ENCODE data around the gene PHYHD1. TPM values are rescaled to one million over a fixed set of nuclear protein-coding genes. Genes with fewer than 3 reads are reported as not detected.

The PHYHD1 gene
- total and polyA plus RNA-seq, 5 experiments from 2014 or later = 2.6 to 8.2 (median 6.9) TPM

Other genes with a start within 250 kb of the PHYHD1 start
- 100 to 1,000 TPM; 314 to 325 TPM for gene SET, start 231.8 kb upstream of the PHYHD1 start, total RNA-seq
- gene SET, start 231.8 kb upstream of the PHYHD1 start, polyA plus RNA-seq = 100 to 1,000 TPM; 179 to 229 (median 209) TPM
- 1 to 10 TPM; 1.8 to 2.2 TPM for gene PKN3, start 218.5 kb upstream of the PHYHD1 start, total RNA-seq
- gene PKN3, start 218.5 kb upstream of the PHYHD1 start, polyA plus RNA-seq = 1 to 10 TPM in 2 of 3 donors, under 1 TPM in 1; 0.98 to 1.5 (median 1.0) TPM
- gene ZDHHC12, start 196.9 kb upstream of the PHYHD1 start, total RNA-seq = 10 to 100 TPM; 24.2 to 30.7 TPM
- gene ZDHHC12, start 196.9 kb upstream of the PHYHD1 start, polyA plus RNA-seq = 10 to 100 TPM; 51.7 to 75.5 (median 64.3) TPM
- gene ZER1, start 149.1 kb upstream of the PHYHD1 start, total RNA-seq = 10 to 100 TPM; 49.1 to 50.3 TPM
- 10 to 100 TPM; 34.7 to 46.9 (median 45.7) TPM for gene ZER1, start 149.1 kb upstream of the PHYHD1 start, polyA plus RNA-seq
- 10 to 100 TPM; 29.9 to 36.3 TPM for gene TBC1D13, start 133.7 kb upstream of the PHYHD1 start, total RNA-seq
- gene TBC1D13, start 133.7 kb upstream of the PHYHD1 start, polyA plus RNA-seq = 10 to 100 TPM; 20.2 to 34.8 (median 22.2) TPM
- gene ENDOG, start 102.5 kb upstream of the PHYHD1 start, total RNA-seq = 10 to 100 TPM; 15.0 to 15.8 TPM
- 10 to 100 TPM; 16.3 to 34.0 (median 19.0) TPM for gene ENDOG, start 102.5 kb upstream of the PHYHD1 start, polyA plus RNA-seq
- gene SPOUT1, start 91.2 kb upstream of the PHYHD1 start, total RNA-seq = 10 to 100 TPM; 60.4 to 67.1 TPM
- gene SPOUT1, start 91.2 kb upstream of the PHYHD1 start, polyA plus RNA-seq = 10 to 100 TPM; 46.7 to 55.6 (median 50.0) TPM
- gene KYAT1, start 39.0 kb upstream of the PHYHD1 start, total RNA-seq = 10 to 100 TPM; 15.1 to 15.9 TPM
- 10 to 100 TPM in 2 of 3 donors, 1 to 10 TPM in 1; 9.3 to 10.8 (median 10.4) TPM for gene KYAT1, start 39.0 kb upstream of the PHYHD1 start, polyA plus RNA-seq
- 10 to 100 TPM; 27.5 to 29.4 TPM for gene LRRC8A, start 38.8 kb upstream of the PHYHD1 start, total RNA-seq
- gene LRRC8A, start 38.8 kb upstream of the PHYHD1 start, polyA plus RNA-seq = 10 to 100 TPM; 17.4 to 36.7 (median 22.1) TPM
- gene DOLK, start 26.6 kb downstream of the PHYHD1 start, total RNA-seq = 10 to 100 TPM; 10.3 to 11.1 TPM
- 1 to 10 TPM; 9.0 to 9.2 (median 9.1) TPM for gene DOLK, start 26.6 kb downstream of the PHYHD1 start, polyA plus RNA-seq
- 10 to 100 TPM; 68.8 to 79.6 TPM for gene NUP188, start 26.7 kb downstream of the PHYHD1 start, total RNA-seq
- 10 to 100 TPM; 21.9 to 36.8 (median 29.8) TPM for gene NUP188, start 26.7 kb downstream of the PHYHD1 start, polyA plus RNA-seq
- 100 to 1,000 TPM; 109 to 113 TPM for gene SH3GLB2, start 107.3 kb downstream of the PHYHD1 start, total RNA-seq
- 10 to 100 TPM; 21.7 to 40.9 (median 37.8) TPM for gene SH3GLB2, start 107.3 kb downstream of the PHYHD1 start, polyA plus RNA-seq
- 10 to 100 TPM; 77.9 to 88.3 TPM for gene MIGA2, start 115.6 kb downstream of the PHYHD1 start, total RNA-seq
- 10 to 100 TPM in 1 of 3 donors, 1 to 10 TPM in 2; 5.9 to 11.3 (median 7.2) TPM for gene MIGA2, start 115.6 kb downstream of the PHYHD1 start, polyA plus RNA-seq
- gene DOLPP1, start 160.1 kb downstream of the PHYHD1 start, total RNA-seq = 10 to 100 TPM in 1 of 2 experiments, 1 to 10 TPM in 1; 9.5 to 11.1 TPM
- gene DOLPP1, start 160.1 kb downstream of the PHYHD1 start, polyA plus RNA-seq = 1 to 10 TPM; 5.7 to 7.9 (median 7.1) TPM
- 10 to 100 TPM; 10.9 to 11.3 TPM for gene CRAT, start 189.8 kb downstream of the PHYHD1 start, total RNA-seq
- 10 to 100 TPM; 10.7 to 15.5 (median 11.9) TPM for gene CRAT, start 189.8 kb downstream of the PHYHD1 start, polyA plus RNA-seq
- gene PTPA, start 190.4 kb downstream of the PHYHD1 start, total RNA-seq = 10 to 100 TPM; 59.7 to 60.6 TPM
- gene PTPA, start 190.4 kb downstream of the PHYHD1 start, polyA plus RNA-seq = 10 to 100 TPM; 13.7 to 15.5 (median 14.2) TPM

All from naive thymus-derived CD8-positive, alpha-beta T cell (primary cell).